HG02981 (cell line): Measurements from ENCODE around the gene TBCD.
"Not testable (repeated sequence)": the region's sequence is repeated elsewhere in the genome, so short reads cannot be mapped to it uniquely, and the experiment has no call there.

Experiments
- ATAC-seq: cut with Tn5 transposase; IDR thresholded peaks from one replicate; pipeline ENCODE4 v1.9.1; 2021; ENCODE audit warnings: mild to moderate bottlenecking, moderate library complexity; ENCODE audit not compliant: unreplicated experiment

Gene TBCD

GRCh38 chr17:82726427-82726826 lies 25.4 kb upstream of the TBCD start:
- no peak for ATAC-seq

- ATAC-seq = no peak
Measured at GRCh38 chr17:82729479-82730260, 22.2 kb upstream of the TBCD start.

GRCh38 chr17:82732118-82732743 lies 19.6 kb upstream of the TBCD start:
- no peak for ATAC-seq

- no peak for ATAC-seq
Measured at GRCh38 chr17:82734987-82735866, 16.6 kb upstream of the TBCD start, which contains the start of gene FN3K. Gene FN3K, plus strand, starts transcription at chr17:82735615. Its CDS starts 22 bp downstream, at chr17:82735637.

GRCh38 chr17:82736511-82737185 lies 15.2 kb upstream of the TBCD start:
- no peak for ATAC-seq

GRCh38 chr17:82737967-82738877 lies 13.6 kb upstream of the TBCD start:
- no peak for ATAC-seq

GRCh38 chr17:82740906-82741759 lies 10.7 kb upstream of the TBCD start:
- no peak for ATAC-seq

GRCh38 chr17:82743344-82744219 lies 8.3 kb upstream of the TBCD start:
- no peak for ATAC-seq

GRCh38 chr17:82744736-82745135 lies 7.1 kb upstream of the TBCD start:
- not testable (repeated sequence) for ATAC-seq

- no peak for ATAC-seq
Measured at GRCh38 chr17:82745524-82745923, 6.3 kb upstream of the TBCD start.

GRCh38 chr17:82748756-82749155 lies 3.1 kb upstream of the TBCD start:
- no peak for ATAC-seq

- no peak for ATAC-seq
Measured at GRCh38 chr17:82750241-82750908, 1.5 kb upstream of the TBCD start.

GRCh38 chr17:82751171-82751570 lies 694 bp upstream of the TBCD start:
- no peak for ATAC-seq

GRCh38 chr17:82752371-82753200 lies 721 bp downstream of the TBCD start:
- peak; percentile 24 for ATAC-seq

GRCh38 chr17:82753201-82753464 lies 1.3 kb downstream of the TBCD start:
- no peak for ATAC-seq

- ATAC-seq = no peak
Measured at GRCh38 chr17:82754297-82755208, 2.7 kb downstream of the TBCD start.
